Panc1 (cell line): ENCODE data around the gene AMDHD1.

Experiments used
- CTCF ChIP-seq: fragments of 450-650 bp; IDR thresholded peaks from 2 replicates; pipeline ENCODE4 v1.5.1; 2017; ENCODE audit warnings: mild to moderate bottlenecking
- POLR2AphosphoS5 ChIP-seq: IDR thresholded peaks from 2 replicates; pipeline ENCODE4 v1.6.1; 2012; ENCODE audit warnings: mild to moderate bottlenecking, low read depth, low read length, moderate library complexity
- REST ChIP-seq, 2 experiments: IDR thresholded peaks; 2 replicates each; pipeline ENCODE4 v1.6.1; 2011 to 2012; ENCODE audit warnings: low read depth in 2 of 2, control low read depth in 1 of 2, low read length in 1 of 2, mild to moderate bottlenecking in 1 of 2, moderate library complexity in 1 of 2; ENCODE audit not compliant: insufficient read depth in 1 of 2
- SIN3A ChIP-seq: IDR thresholded peaks from 2 replicates; pipeline ENCODE4 v1.6.1; 2012; ENCODE audit warnings: low read depth, mild to moderate bottlenecking, low read length, moderate library complexity, borderline replicate concordance; ENCODE audit not compliant: insufficient read depth
- TCF7L2 ChIP-seq: IDR thresholded peaks from 2 replicates; pipeline ENCODE4 v1.6.1; 2011; ENCODE audit warnings: mild to moderate bottlenecking, low read depth, low read length, inconsistent platforms

- no peak for TF ChIP-seq CTCF
- TF ChIP-seq POLR2AphosphoS5, result no peak
- no peak for TF ChIP-seq TCF7L2
- no peak for TF ChIP-seq SIN3A
- no peak for TF ChIP-seq REST (IDR thresholded peaks at IDR 0.05; ENCODE audit: insufficient read depth in 1 of 2, low read depth in 2 of 2, low read length in 1 of 2)
Measured at GRCh38 chr12:95944108-95944704, 1.1 kb downstream of the AMDHD1 start.
